GM21737 (cell line): ENCODE measurements around the gene ATG5.

ENCODE experiments used
- ATAC-seq: cut with Tn5 transposase; IDR thresholded peaks from one replicate; pipeline ENCODE4 v1.9.1; 2021; ENCODE audit warnings: mild to moderate bottlenecking, moderate library complexity; ENCODE audit not compliant: unreplicated experiment

Gene ATG5

GRCh38 chr6:106134906-106135634 lies 190.5 kb downstream of the ATG5 start:
- ATAC-seq: no peak
